Mammary epithelial cell (primary cell): Measurements from ENCODE around the gene APOC3.

ENCODE experiments used
- EZH2 ChIP-seq: IDR thresholded peaks from 2 replicates; pipeline ENCODE4 v1.6.1; 2012; ENCODE audit warnings: low read length, inconsistent platforms, borderline replicate concordance
- TF ChIP-seq, protein P1 (sequence below), 2 donors: IDR thresholded peaks in 1 of 2; conservative IDR thresholded peaks in 1 of 2; 2 replicates each; pipeline ENCODE4 v1.5.1; 2011 to 2012; ENCODE audit warnings: inconsistent platforms in 2 of 2, low read length in 2 of 2, mild to moderate bottlenecking in 2 of 2, control low read depth in 1 of 2, low read depth in 1 of 2; ENCODE audit not compliant: insufficient read depth in 1 of 2; ENCODE audit errors: extremely low read depth in 1 of 2

DNA sequence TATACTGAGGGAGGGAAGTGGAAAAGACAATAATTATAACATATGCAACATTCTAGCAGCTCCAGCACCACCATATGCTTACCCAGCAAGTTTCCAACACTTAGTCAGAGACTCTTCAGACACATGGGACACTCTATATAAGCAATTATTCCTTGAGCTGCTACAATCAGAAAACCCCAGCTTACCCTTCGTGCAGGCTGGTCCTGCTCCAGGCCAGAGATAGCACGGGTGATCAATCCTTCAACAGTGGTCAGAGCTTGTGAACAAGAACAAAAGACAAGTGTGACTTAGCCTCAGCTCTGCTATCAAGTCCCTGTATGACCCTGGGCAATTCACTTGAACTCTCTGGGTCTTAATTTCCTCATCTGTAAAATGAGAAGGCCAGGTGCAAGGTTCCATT is 43.4 kb upstream of the APOC3 start:
- TF ChIP-seq, protein P1, sequence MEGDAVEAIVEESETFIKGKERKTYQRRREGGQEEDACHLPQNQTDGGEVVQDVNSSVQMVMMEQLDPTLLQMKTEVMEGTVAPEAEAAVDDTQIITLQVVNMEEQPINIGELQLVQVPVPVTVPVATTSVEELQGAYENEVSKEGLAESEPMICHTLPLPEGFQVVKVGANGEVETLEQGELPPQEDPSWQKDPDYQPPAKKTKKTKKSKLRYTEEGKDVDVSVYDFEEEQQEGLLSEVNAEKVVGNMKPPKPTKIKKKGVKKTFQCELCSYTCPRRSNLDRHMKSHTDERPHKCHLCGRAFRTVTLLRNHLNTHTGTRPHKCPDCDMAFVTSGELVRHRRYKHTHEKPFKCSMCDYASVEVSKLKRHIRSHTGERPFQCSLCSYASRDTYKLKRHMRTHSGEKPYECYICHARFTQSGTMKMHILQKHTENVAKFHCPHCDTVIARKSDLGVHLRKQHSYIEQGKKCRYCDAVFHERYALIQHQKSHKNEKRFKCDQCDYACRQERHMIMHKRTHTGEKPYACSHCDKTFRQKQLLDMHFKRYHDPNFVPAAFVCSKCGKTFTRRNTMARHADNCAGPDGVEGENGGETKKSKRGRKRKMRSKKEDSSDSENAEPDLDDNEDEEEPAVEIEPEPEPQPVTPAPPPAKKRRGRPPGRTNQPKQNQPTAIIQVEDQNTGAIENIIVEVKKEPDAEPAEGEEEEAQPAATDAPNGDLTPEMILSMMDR (conservative IDR thresholded peaks at IDR 0.05 in 1 of 2, IDR thresholded peaks at IDR 0.05 in 1 of 2; ENCODE audit: extremely low read depth in 1 of 2, insufficient read depth in 1 of 2, low read depth in 1 of 2, low read length in 2 of 2), result no peak
- no peak for TF ChIP-seq EZH2
